Ecto neural progenitor cell (in vitro differentiated cells): Measurements from ENCODE around the gene ST3GAL2.
"Not testable (repeated sequence)": the region's sequence is repeated elsewhere in the genome, so short reads cannot be mapped to it uniquely, and the experiment has no call there.

ENCODE experiments used
- DNase-seq: peaks from one replicate; pipeline ENCODE4 v3.0.0-alpha.2; 2018; ENCODE audit warnings: low spot score

Gene ST3GAL2

DNA sequence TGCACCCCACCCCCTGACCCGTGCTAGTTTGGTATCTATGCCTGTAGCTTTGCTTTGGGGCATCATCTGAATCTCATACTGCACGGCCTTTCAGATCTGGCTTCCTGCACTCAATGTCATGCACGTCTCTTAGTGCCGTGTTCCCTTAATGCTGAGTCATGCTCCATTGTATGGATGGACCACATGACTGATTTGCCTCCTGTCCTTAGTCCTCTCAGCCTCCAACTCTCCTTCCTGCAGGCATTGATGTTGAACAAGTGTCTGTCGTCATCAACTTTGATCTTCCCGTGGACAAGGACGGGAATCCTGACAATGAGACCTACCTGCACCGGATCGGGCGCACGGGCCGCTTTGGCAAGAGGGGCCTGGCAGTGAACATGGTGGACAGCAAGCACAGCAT lies 106.2 kb downstream of the ST3GAL2 start:
- not testable (repeated sequence) for DNase-seq

DNA sequence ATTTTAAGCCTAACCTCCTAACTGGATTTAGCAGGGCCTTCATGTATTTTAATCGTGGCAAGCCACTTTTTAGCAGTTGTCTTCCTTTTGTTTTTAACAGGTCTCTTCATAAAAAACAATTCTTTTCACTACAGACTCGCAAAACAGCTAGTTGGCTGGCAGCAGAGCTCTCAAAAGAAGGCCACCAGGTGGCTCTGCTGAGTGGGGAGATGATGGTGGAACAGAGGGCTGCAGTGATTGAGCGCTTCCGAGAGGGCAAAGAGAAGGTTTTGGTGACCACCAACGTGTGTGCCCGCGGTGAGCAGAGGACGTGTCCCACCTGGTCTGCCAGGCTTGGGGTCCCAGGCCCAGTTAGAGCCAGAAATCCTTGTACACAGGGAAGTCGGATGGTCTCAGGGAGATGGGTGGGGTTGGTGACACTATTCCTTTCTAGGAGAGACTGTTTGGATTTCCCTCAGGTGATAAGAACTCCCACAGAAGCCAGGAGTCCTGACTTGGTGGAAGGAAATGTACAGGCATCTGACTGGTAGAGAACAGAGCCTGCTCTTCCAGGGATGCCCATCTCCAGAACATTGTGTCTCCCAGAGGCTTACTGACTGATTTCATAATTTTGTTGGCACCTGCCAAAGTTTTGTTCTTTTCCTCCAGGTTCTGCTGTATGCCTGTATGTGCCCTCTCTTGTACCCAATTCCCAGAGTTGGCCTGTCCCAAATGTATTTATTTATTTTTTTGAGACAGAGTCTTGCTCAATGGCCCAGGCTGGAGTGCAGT lies 107.1 kb downstream of the ST3GAL2 start:
- no peak for DNase-seq

GRCh38 chr16:70331091-70331490 lies 107.8 kb downstream of the ST3GAL2 start:
- DNase-seq, result no peak
